GM21526 (cell line): ENCODE data around the gene NRG2.

Experiments
- ATAC-seq: cut with Tn5 transposase; IDR thresholded peaks from one replicate; pipeline ENCODE4 v1.9.1; 2021; ENCODE audit warnings: moderate library complexity; ENCODE audit not compliant: unreplicated experiment, low FRiP score

Gene NRG2

GRCh38 chr5:140042643-140043507, at the start of gene NRG2:
TSS of gene NRG2 (minus strand) at chr5:140043299.
- peak; percentile 63 for ATAC-seq

DNA sequence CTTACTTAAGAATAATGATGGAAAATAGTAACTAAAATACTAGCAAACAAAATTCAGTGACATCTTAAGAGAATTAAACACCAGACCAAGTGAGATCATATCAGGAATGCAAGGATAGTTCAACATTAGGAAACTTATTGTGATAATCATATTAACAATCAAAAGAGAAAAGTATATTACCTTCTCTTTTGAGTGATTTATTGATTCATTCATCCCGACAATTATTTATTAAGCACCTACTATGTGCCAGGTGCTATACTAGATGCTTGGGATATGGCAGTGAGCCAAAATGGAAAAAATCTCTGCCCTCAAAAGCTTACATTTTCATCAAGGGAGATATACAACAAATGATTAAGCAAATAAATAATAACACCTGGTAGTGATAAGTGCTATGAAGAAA, 47.2 kb upstream of the NRG2 start:
- ATAC-seq = no peak

DNA sequence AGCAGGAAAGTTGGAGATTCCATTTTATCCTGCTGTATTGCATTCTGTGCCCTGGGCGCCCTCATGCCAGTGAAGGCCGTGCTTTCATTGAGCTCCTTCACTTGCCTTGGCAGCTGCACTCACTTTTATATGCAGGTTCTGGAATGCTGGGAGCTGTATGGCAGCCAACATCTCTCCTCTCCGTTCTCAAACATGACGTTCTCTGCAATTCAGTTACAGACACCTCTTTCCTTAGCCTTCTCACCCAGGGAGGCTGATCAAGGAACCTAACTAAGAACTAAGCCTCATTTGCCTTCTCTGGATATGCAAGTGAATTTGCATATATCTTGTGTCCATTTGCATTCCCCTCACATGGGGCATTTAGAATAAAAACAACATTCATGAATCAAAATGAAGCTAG, 41.4 kb upstream of the NRG2 start:
- ATAC-seq = no peak

DNA sequence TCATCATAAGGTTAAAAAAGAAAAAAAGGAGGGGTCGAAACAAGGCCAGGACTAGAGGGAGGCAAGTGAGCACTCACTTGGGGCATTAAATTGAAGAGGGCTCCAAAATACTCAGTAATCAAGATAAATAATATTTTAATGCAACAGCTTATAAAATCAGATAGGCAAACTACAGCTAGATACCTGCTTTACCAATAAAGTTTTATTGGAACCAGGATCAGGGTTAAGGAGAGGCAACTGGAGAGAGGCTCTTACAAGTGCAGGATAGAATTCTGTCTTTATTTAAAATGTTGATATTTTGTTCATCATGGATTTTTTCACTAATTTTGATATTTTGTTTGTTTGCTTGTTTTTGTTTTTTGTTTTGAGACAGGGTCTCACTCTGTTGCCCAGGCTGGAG, 40.6 kb upstream of the NRG2 start:
- ATAC-seq = no peak

GRCh38 chr5:140083120-140083519, 40.0 kb upstream of the NRG2 start:
- no peak for ATAC-seq

GRCh38 chr5:140076788-140077187, 33.7 kb upstream of the NRG2 start:
- no peak for ATAC-seq

DNA sequence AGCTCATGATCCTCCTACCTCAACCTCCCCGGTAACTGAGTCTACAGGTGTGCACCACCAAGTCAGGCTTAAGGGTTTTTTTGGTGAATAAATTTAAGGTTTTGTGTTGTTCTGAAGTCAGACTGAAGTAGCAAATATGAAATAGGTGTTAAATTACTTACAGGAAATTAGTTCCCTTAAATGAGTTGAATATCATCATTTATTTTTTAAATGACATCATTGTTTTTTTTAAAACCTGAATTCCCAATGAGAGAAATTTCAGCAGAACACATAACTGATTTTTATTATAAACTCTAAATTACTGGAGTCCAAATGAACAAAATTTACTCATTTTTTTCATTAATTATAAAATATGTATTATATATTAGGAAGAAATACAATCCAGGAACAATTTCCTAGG, 33.0 kb upstream of the NRG2 start:
- no peak for ATAC-seq

DNA sequence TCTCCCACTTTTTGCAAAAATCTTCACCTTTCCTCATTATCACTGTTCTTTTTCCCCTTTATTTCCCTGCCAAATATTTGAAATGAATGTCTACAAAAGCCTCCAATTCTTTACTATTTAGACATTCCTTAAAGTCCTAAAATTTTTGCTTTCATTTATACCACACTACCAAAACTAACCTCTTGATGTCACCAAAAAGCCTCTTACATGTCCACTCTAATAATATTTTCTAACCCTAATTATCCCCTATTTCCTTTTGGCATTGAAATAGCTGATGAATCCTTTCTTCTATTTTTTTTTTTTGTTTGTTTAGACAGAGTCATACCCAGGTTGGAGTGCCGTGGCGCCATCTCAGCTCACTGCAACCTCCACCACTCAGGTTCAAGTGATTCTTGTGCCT, 32.3 kb upstream of the NRG2 start:
- no peak for ATAC-seq

GRCh38 chr5:140073296-140073695, 30.2 kb upstream of the NRG2 start:
- ATAC-seq = no peak

DNA sequence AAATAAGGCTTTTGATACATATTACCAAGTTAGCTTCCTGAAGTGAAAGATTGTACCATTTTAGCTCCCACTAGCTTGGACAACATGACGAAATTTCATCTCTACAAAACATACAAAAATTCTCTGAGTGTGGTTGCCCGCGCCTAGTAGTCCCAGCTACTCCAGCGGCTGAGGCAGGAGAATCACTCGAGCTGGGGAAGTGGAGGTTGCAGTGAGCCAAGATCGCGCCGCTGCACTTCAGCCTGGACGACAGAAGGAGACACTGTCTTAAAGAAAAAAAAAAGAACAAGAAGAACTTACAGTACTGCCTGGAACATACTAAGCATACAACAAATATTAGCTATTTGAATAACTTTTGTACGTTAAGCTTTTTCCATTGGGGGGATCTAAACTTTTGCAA, 29.7 kb upstream of the NRG2 start:
- no peak for ATAC-seq

- ATAC-seq = no peak
Observed at GRCh38 chr5:140060816-140061215, 17.7 kb upstream of the NRG2 start.

DNA sequence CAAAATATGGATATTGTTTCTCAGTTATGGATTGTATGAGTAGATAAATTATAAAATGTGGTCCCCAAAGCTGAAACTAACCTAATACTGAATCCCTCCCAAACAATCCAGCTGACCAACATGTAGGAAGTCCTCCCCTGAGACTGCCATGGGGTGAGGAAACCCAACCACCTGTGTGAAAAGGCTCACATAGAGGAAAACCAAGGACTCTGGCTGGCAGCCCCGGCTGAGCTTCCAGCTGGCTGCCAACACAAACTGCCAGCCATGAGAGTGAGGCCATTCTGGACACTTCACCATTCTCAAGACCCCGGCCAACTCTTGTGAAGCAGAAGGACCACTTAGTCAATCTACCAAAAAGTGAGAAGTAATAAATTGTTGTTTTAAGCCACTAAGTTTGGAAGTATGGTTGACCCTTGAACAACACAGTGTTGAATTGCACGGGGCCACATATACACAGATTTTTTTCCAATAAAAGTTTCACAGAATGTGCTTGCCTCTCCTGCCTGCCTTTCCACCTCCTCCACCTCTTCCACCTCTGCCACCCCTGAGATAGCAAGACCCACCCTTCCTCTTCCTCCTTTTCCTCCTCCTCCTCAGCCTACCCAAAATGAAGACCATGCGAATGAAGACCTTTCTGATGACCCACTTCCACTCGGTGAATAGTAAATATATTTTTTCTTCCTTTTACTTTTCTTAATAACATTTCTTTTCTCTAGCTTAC, 15.3 kb upstream of the NRG2 start:
- no peak for ATAC-seq

- ATAC-seq = no peak
Observed at GRCh38 chr5:140056880-140057279, 13.8 kb upstream of the NRG2 start.

- no peak for ATAC-seq
Observed at GRCh38 chr5:140055152-140055551, 12.1 kb upstream of the NRG2 start.

- ATAC-seq = no peak
Observed at GRCh38 chr5:140054086-140054689, 11.1 kb upstream of the NRG2 start.

DNA sequence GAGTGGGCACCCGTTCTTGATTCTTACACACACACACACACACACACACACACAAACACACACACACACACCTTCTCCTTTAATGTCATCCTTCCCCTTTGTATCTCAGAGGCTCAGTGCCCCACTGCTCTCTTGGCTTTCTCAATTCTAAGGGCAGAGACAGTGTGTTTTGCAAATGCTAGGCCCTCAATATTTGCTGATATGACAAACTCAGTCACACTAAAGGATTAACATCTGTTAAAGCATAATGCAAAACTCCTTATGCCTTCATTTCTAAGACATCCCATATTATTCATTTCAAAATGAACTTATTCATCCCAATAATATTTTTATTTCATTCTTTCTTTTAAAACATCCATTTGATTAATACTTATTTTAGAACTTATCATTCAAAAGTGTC, 8.9 kb upstream of the NRG2 start:
- ATAC-seq = no peak

DNA sequence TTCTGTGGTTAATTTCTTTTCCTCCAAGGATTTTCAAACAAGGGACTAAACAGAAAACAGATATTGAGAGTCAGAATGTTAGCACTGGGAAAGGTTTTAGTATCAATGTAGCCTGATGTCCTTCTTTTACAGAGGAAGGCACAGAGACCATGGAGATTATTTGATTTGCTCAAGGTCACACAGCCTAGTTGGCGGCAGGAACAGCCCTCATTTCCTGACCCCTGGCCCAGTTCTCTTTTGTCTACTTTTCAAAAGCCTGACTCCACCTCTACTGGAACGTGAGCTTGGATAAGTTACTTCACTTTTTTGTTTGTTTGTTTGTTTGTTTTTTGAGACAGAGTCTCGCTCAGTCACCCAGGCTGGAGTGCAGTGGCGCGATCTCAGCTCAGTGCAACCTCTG, 6.6 kb upstream of the NRG2 start:
- ATAC-seq = no peak

DNA sequence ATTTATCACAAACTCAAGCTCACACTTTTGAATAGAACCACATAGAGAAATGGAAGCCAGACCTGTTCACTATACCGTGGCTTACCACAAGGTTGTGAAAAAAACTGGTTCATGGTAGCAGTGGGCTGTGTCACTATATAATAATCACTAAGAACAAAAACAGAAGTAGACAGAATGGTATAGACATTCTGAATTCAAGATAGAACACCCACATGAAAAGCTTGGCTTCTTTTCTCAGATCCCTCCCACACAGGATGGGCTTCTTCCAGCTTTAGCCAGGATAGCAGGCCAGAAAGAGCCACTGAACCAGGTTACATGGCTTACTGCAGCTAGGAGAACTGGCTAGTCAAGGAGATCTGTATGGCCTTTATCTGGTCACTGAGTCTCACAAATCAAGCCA, 6.1 kb upstream of the NRG2 start:
- ATAC-seq = no peak

- ATAC-seq = no peak
Observed at GRCh38 chr5:140044041-140044440, 942 bp upstream of the NRG2 start.

DNA sequence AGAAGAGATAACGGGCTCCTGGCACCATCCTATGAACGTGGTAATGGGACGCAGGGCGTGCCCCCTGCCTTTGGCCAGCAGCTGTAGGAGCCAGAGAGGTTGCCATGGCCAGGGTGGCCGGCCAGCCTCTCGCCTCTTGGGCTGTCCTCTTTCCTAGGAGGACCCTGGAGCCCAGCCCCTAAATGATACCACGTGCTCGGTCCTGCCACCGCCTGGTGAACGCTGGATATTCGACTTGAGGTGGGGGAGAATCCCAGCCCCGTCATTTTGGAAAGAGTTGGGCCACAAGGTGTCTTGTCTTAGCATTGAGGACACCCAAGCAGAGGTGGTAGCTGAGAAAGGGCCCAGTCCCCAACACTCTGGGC, 391 bp upstream of the NRG2 start:
- no peak for ATAC-seq

DNA sequence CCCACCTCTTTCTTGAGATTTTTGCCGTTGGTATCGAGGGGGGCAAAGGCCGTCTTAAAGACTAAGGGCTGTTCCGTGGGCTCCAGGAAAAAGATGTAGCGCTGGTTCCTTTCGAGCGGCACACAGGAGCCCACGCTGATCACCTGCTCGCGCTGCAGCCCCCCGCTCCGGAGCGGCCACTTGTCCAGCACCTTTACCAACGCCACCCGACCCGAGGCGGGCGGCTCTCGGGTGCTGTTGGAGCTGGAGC, 781 bp downstream of the NRG2 start:
- ATAC-seq = no peak
